Stimulated activated CD4-positive, alpha-beta T cell treated with anti-CD3 and anti-CD28 coated beads, Interleukin-12 subunit alpha, Interleukin-12 subunit beta, amount 100 ng/mL, for 24 hours (primary cell): ENCODE measurements around the gene FAM149B1.

Experiments used
- DNase-seq, 2 experiments: peaks; one replicate each; pipeline ENCODE4 v3.0.0-alpha.2; 2020; ENCODE audit warnings: low read depth in 2 of 2

Gene FAM149B1

GRCh38 chr10:73174148-73174925 lies 6.4 kb downstream of the FAM149B1 start:
- DNase-seq = no peak

- no peak for DNase-seq
These were observed 14.6 kb downstream of the FAM149B1 start for GRCh38 chr10:73182568-73182967.

DNA sequence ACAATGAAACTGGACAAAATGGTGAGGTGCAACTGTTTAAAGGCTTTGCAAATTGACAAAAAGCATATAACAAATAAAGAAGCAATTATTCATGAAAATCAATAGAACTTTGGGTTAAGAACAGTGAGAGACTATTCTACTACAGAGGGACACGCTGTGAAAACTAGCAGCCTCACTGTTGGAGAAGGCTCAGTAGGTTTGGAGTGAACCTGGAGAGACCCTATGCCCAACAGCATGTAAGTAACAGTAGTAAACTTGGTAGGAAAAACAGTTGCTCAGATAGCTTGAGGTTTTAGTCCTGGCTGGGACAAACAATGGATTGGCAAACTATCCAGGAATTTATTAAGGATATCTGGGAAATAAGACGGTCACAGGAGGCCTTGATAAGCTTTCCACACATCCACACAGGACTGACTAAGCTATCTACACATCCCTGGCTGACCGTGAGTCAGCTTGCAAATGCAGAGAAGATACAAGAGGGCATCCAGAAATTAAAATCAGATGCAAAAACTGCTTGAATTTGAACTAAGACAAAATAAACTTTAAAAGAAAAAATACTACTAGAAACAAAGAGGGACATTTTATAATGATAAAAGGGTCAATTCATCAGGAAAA lies 15.9 kb downstream of the FAM149B1 start:
- DNase-seq = no peak

DNA sequence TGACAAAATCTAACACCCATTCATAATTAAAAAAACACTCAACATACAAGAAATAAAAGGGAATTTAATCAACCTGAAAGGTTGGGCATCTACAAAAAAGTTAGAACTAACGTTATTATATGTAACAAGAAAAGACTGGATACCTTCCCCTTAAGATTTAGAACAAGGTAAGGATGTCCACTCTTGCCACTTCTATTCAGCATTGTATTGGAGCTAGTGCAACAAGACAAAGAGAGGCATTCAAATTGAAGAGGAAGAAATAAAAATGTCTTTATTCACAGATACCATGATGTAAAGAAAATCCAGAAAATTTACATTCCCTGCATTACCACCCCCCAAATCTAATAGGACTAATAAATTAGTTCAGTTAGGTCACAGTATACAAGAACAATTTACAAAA lies 18.3 kb downstream of the FAM149B1 start:
- no peak for DNase-seq

DNA sequence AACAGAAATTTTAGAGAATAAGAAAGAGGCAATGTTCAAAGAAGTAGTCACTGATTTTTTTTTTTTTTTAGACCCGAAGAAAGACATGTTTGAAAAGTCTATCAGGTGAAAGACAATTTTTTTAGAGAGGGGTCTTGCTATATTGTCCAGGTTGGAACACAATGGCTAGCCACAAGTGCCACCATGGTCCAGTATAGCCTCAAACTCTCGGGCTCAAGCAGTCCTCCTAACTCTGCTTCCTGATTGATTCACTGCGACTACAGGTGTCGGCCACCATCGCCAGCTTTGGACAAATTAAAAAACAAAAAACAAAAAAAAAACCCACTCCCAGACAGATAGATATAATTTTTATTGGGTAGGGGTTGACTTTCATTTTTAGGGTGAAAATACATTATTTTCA lies 22.3 kb downstream of the FAM149B1 start:
- no peak for DNase-seq

GRCh38 chr10:73205081-73205480 lies 37.2 kb downstream of the FAM149B1 start:
- DNase-seq = no peak

DNA sequence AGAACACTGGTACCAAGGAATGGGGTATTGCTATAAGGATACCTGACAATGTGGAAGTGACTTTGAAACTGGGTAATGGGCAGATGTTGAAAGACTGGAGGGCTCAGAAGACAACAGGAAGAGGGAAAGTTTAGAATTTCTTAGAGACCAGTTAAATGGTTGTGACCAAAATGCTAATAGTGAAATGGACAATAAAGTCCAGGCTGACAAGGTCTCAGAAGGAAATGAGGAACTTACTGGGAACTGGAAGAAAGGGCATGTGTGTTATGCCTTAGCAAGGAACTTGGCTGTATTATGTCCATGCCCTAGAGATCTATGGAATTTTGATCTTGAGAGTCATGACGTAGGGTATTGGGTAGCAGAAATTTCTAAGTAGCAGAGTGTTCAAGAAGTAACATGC lies 38.0 kb downstream of the FAM149B1 start:
- no peak for DNase-seq

DNA sequence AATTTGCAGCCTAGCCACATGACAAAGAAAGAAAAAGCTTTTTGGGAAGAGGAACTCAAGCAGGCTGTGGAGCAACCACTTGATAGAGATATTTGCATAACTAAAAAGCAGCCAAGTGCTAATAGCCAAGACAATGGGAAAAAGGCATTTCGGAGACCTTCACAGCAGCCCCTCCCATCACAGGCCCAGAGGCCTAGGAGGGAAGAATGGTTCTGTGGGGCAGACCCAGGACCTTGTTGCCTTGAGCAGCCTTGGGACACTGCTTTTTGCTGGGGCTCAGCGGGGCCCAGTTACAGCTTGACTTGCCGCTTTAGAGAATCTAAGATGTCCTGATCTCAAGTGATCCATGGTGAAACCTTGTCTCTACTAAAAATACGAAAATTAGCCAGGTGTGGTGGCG lies 38.5 kb downstream of the FAM149B1 start:
- no peak for DNase-seq

DNA sequence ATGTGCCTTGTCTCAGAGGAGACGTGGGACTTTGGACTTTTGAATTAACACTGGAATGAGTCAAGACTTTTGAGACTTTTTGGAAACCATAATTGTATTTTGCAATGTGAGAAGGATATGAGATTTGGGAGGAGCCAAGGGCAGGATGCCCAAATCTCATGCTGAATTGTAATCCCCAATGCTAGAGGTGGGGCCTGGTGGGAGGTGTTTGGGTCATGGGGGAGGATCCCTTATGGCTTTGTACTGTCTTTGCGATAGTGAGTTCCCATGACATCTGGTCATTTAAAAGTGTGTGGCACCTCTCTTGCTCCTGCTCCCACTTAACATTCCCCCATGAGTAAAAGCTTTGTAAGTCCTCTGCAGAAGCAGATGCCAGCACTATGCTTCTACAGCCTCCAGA lies 40.0 kb downstream of the FAM149B1 start:
- no peak for DNase-seq

- no peak for DNase-seq
These were observed 41.8 kb downstream of the FAM149B1 start for GRCh38 chr10:73209705-73210104.

DNA sequence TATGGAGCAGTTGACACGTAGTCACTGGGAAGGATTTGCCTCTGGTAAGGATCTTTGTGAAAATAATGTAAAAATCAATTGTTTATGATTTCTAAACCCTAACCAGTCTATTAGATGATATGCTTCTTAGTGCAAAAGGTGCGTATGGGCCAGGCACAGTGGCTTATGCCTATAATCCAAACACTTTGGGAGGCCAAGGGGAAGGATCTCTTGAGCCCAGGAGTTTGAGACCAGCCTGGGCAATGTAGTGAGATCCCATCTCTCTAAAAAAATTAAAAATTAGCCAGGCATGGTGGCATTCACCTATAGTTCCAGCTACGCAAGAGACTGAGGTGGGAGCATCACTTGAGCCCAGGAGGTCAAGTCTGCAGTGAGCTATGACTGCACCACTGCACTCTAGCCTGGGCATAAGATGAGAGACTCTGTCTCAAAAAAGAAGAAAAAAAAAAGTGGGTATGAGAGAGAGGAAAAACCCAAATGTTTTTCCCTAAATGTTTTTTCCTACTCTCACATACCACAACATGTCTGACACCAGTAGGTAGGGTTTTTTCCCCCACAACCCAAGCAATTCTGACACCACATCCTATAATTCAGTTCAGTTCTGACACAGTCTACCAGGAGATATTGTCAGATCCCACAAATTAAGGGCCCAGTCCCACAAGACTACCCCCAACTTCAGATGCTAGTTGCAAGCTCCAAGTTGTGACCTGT lies 42.6 kb downstream of the FAM149B1 start:
- DNase-seq = no peak

- no peak for DNase-seq
These were observed 43.3 kb downstream of the FAM149B1 start for GRCh38 chr10:73211106-73211811.

DNA sequence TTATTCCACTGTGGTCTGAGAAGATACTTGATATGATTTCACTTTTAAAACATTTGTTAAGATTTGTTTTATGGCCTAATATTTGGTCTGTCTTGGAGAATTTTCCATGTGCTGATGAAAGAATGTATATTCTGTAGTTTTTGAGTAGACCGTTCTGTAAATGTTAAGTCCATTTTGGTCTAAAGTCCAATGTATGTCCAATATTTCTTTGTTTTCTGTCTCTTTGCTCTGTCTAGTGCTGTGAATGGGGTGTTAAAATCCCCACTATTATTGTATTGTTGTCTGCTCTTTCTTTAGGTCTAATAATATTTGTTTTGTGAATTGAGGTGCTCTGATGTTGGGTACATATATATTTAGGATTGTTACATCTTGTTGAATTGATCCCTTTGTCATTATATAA lies 47.8 kb downstream of the FAM149B1 start:
- no peak for DNase-seq

DNA sequence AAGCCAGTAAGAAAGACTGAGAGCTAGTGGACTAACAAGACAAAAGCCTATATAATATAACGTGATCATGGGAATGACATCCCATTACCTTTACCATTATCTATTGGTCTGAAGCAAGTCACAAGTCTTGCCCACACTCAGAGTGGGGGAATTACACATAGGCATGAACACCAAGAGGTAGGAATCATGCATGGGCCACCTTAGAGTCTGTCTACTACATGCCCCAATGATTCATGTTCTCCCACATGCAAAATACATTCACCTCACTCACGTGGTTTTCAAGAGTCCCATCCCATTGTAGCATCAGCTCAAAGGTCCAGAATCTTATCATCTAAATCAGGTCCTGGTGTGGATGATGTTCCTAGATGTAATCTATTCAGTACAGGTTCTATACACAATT lies 49.7 kb downstream of the FAM149B1 start:
- no peak for DNase-seq

DNA sequence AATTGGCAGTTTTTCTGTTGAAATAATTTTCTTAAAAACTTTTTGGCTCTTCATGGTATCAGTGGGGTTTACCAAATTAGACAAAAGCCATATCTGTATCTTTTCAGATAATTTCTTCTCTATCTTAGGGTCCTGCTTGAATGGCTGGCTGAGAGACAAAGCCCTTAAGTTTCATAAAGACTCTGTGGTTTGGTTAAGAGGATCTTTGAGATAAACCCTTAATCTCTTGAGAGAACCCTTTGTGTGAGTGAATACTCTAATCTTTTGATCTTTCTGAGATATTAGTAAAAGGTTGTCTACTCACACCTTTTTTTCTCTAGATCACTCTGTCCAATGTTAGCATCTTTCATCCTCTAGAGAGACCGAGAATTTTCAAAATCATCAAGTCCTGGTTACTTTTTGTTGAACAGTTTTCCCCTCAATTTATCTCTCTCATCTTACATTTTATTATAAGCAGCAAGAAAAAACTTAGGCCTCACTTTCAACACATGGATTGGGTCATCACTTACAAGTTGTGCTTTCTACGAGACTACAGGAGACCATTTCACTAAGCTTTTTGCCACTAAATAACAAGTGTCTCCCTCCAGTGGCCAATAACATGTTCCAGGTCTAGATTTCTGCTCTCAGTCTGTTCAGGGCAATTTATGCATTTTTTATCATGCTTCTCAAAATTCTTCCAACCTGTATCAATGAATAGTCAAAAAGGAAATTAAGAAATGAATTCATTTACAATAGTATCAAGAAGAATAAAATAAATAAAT lies 50.7 kb downstream of the FAM149B1 start:
- no peak for DNase-seq

- no peak for DNase-seq
These were observed 51.5 kb downstream of the FAM149B1 start for GRCh38 chr10:73219384-73219783.

- DNase-seq = no peak
These were observed 53.1 kb downstream of the FAM149B1 start for GRCh38 chr10:73220989-73221388.

DNA sequence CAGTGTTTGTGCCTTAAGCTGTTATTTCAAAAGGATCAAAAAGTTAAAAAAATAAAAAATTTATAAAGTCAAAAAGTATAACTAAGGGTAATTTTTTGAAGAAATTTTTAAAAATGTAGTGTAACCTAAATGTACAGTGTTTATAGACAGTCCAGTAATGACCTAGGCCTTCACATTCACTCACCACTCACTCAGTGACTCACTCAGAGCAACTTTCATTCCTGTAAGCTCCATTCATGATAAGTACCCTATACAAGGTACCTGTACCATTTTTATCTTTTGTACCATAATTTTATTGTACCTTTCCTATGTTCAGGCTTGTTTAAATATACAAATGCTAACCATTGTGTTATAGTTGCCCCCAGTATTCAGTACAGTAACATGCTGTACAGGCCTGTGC lies 57.6 kb downstream of the FAM149B1 start:
- no peak for DNase-seq

DNA sequence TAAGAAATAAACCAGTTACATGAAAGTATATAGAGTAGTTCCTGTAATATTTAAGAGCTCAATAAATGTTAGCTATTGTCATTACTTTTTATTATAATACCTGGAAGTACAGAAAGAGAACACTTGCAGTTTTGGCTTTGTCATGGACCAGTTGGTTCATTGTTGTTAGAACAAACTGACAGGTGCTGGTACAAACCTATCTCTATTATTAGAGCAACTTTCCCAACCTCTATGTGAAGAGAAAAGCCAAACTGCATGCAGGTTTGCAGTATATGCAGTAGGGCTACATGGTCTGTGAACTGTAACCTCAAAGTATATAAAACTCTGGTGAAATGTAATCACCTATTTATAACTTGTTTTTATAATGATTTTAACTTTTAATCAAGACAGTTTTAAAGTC lies 58.7 kb downstream of the FAM149B1 start:
- DNase-seq = no peak

DNA sequence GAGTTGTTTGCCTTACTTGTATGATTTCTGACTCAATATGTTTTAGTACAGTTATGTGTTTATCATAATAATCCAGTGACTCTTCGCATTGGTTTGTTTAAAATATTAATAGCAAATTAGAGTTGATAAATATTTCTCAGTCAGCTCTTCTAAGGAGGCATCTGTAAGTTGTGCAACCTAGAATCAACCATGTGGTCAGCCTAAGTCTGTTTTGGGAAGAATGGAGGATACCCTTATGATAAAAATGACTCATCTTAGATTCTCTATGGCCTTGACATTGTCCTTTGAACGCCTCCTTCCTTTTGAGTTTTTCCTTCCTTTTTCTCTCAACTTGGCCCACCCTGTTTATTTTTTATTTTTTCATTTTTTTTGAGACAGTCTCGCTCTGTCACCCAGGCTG lies 60.3 kb downstream of the FAM149B1 start:
- no peak for DNase-seq

- DNase-seq = no peak
These were observed 61.6 kb downstream of the FAM149B1 start for GRCh38 chr10:73229567-73229966.

- no peak for DNase-seq
These were observed 65.0 kb downstream of the FAM149B1 start for GRCh38 chr10:73232887-73233286.
